Neural progenitor cell (in vitro differentiated cells): ENCODE measurements around the gene EIPR1. TPM values are rescaled to one million over a fixed set of nuclear protein-coding genes. Genes with fewer than 3 reads are reported as not detected.

Experiments used
- DNase-seq: peaks from one replicate; pipeline ENCODE4 v3.0.0-alpha.2; 2016; ENCODE audit warnings: low spot score
- H2AFZ ChIP-seq: fragments of 200-600 bp; sonication (generic); replicated peaks from 2 replicates; pipeline ENCODE4 v1.6.1; 2016; ENCODE audit warnings: antibody characterized with exemption
- H3F3A ChIP-seq: fragments of 200-600 bp; sonication (generic); 2 replicates; pipeline ENCODE4 v1.6.1; 2016; ENCODE audit warnings: antibody characterized with exemption, low read depth
- H3K27ac ChIP-seq: fragments of 200-600 bp; sonication (generic); 2 replicates; pipeline ENCODE4 v1.5.1; 2016; ENCODE audit warnings: mild to moderate bottlenecking
- H3K27me3 ChIP-seq: fragments of 200-600 bp; sonication (generic); 2 replicates; pipeline ENCODE4 v1.6.1; 2016; ENCODE audit warnings: mild to moderate bottlenecking, moderate library complexity
- H3K36me3 ChIP-seq: fragments of 200-600 bp; sonication (generic); 2 replicates; pipeline ENCODE4 v1.5.1; 2016
- H3K4me1 ChIP-seq: fragments of 200-600 bp; sonication (generic); 2 replicates; pipeline ENCODE4 v1.6.1; 2016; ENCODE audit warnings: mixed run types
- H3K4me2 ChIP-seq: fragments of 200-600 bp; sonication (generic); 2 replicates; pipeline ENCODE4 v1.6.1; 2016
- H3K4me3 ChIP-seq: fragments of 200-600 bp; sonication (generic); 2 replicates; pipeline ENCODE4 v1.5.1; 2016
- H3K79me2 ChIP-seq: fragments of 200-600 bp; sonication (generic); 2 replicates; pipeline ENCODE4 v1.6.1; 2016; ENCODE audit warnings: low read depth
- H3K9ac ChIP-seq: fragments of 200-600 bp; sonication (generic); 2 replicates; pipeline ENCODE4 v1.6.1; 2016
- H3K9me3 ChIP-seq: fragments of 200-600 bp; sonication (generic); 2 replicates; pipeline ENCODE4 v1.5.1; 2016; ENCODE audit warnings: low read depth
- H4K20me1 ChIP-seq: fragments of 200-600 bp; sonication (generic); 2 replicates; pipeline ENCODE4 v1.6.1; 2016; ENCODE audit warnings: low read depth
- H3K27ac Mint-ChIP-seq: 3 replicates; pipeline ENCODE4 v1.8.0; 2021; ENCODE audit warnings: mixed read lengths
- H3K27me3 Mint-ChIP-seq: 2 replicates; pipeline ENCODE4 v1.8.0; 2022; ENCODE audit warnings: low read depth, mild to moderate bottlenecking, inconsistent platforms, moderate library complexity, mixed read lengths; ENCODE audit not compliant: insufficient read depth
- H3K36me3 Mint-ChIP-seq: 3 replicates; pipeline ENCODE4 v1.8.0; 2021; ENCODE audit warnings: mixed read lengths
- H3K4me1 Mint-ChIP-seq: 3 replicates; pipeline ENCODE4 v1.8.0; 2021; ENCODE audit warnings: mixed read lengths
- H3K4me3 Mint-ChIP-seq: 3 replicates; pipeline ENCODE4 v1.8.0; 2021; ENCODE audit warnings: mild to moderate bottlenecking, moderate library complexity, mixed read lengths
- H3K9me3 Mint-ChIP-seq: 3 replicates; pipeline ENCODE4 v1.8.0; 2020; ENCODE audit warnings: mixed read lengths
- EZH2 ChIP-seq: fragments of 200-600 bp; sonication (generic); IDR thresholded peaks from 2 replicates; pipeline ENCODE4 v1.6.1; 2017; ENCODE audit warnings: antibody characterized with exemption, mild to moderate bottlenecking, moderate library complexity
- EZH2phosphoT487 ChIP-seq: fragments of 200-600 bp; sonication (generic); IDR thresholded peaks from 2 replicates; pipeline ENCODE4 v1.6.1; 2017; ENCODE audit warnings: antibody characterized with exemption
- total RNA-seq: library from RNA; depleted of rRNA; stranded (reverse); fragments of >200 nt; gene quantifications from 2 replicates; pipeline ENCODE4 v1.2.3, GENCODE V29; 2015; ENCODE audit warnings: low replicate concordance
- TF ChIP-seq, protein P1 (sequence below): fragments of 200-600 bp; sonication (generic); IDR thresholded peaks from 2 replicates; pipeline ENCODE4 v1.5.1; 2017; ENCODE audit warnings: antibody characterized with exemption, mild to moderate bottlenecking

EIPR1 gene
- total RNA-seq, 1 donor from 2014 or later = 57.1 TPM

DNA sequence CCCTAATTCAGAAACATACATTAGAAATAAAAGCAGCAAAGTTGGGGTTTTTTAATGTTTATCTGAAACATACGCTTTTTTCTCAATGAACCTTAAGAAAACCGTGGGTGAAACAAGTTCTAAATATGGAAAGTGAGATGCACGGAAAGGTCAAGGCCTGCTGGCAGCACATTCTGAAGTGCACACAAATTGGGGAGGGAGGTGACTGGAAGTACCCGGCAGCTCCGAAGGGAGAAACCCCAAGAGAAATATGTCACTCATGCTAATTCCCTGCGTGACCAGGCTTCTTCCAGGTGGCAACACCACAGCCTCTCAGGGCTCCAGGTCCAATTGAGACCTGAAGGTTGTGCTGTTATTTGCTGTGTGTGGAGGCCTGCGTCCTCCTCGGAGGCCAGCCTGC lies 45.5 kb downstream of the EIPR1 start:
- Histone ChIP-seq H3K9ac (no peak overlapping the region), H3K79me2 (no peaks in the 10 kb centered on the region), H4K20me1 (no peaks in the 10 kb centered on the region), H3K4me3 (no peak overlapping the region), H2AFZ (no peak overlapping the region), H3K27ac (no peak overlapping the region), H3F3A (no peaks in the 10 kb centered on the region), H3K9me3 (no peaks in the 10 kb centered on the region), H3K4me1 (no peaks in the 10 kb centered on the region), H3K36me3 (no peaks in the 10 kb centered on the region), H3K4me2 (no peak overlapping the region), H3K27me3 (no peaks in the 10 kb centered on the region)
- TF ChIP-seq EZH2phosphoT487 (no peak), EZH2 (no peak)
- TF ChIP-seq, protein P1, sequence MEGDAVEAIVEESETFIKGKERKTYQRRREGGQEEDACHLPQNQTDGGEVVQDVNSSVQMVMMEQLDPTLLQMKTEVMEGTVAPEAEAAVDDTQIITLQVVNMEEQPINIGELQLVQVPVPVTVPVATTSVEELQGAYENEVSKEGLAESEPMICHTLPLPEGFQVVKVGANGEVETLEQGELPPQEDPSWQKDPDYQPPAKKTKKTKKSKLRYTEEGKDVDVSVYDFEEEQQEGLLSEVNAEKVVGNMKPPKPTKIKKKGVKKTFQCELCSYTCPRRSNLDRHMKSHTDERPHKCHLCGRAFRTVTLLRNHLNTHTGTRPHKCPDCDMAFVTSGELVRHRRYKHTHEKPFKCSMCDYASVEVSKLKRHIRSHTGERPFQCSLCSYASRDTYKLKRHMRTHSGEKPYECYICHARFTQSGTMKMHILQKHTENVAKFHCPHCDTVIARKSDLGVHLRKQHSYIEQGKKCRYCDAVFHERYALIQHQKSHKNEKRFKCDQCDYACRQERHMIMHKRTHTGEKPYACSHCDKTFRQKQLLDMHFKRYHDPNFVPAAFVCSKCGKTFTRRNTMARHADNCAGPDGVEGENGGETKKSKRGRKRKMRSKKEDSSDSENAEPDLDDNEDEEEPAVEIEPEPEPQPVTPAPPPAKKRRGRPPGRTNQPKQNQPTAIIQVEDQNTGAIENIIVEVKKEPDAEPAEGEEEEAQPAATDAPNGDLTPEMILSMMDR = no peak
- DNase-seq = no peak
- Mint-ChIP-seq H3K36me3 (peaks cover 33% of the 10 kb centered on the region), H3K9me3 (peaks cover 3% of the 10 kb centered on the region), H3K4me1 (peaks cover 2% of the 10 kb centered on the region), H3K27ac (no peak overlapping the region), H3K27me3 (peaks cover 4% of the 10 kb centered on the region), H3K4me3 (no peak overlapping the region)

DNA sequence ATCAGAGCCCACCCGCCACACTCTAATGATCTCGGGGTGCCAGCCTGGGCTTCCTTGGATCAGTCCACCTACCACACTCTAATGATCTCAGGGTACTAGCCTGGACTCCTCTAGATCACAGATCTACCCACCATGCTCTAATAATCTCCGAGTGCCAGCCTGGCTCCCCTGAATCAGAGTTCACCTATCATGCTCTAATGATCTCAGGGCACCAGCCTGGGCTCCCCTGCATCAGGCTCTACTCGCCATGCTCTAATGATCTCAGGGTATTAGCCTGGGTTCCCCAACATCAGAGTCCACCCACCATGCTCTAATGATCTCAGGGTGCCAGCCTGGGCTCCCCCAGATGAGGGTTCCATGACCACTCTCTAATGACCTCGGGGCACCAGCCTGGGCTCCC lies 48.1 kb downstream of the EIPR1 start:
- Histone ChIP-seq H3K36me3 (no peaks in the 10 kb centered on the region), H3K9ac (no peak overlapping the region), H3K9me3 (no peaks in the 10 kb centered on the region), H3K27me3 (no peaks in the 10 kb centered on the region), H3K27ac (no peak overlapping the region), H4K20me1 (peaks cover 4% of the 10 kb centered on the region), H3K4me1 (no peaks in the 10 kb centered on the region), H3K4me2 (no peak overlapping the region), H3K79me2 (no peaks in the 10 kb centered on the region), H3F3A (no peaks in the 10 kb centered on the region), H3K4me3 (no peak overlapping the region), H2AFZ (no peak overlapping the region)
- H3K4me1 Mint-ChIP-seq = peaks cover 6% of the 10 kb centered on the region
- H3K27ac Mint-ChIP-seq = peak overlapping the region; percentile 6
- peaks cover 2% of the 10 kb centered on the region for H3K27me3 Mint-ChIP-seq
- H3K36me3 Mint-ChIP-seq = peaks cover 32% of the 10 kb centered on the region
- peaks cover 3% of the 10 kb centered on the region for H3K9me3 Mint-ChIP-seq
- no peak for DNase-seq
- no peak for TF ChIP-seq EZH2phosphoT487
- TF ChIP-seq, protein P1 = no peak
- no peak overlapping the region for H3K4me3 Mint-ChIP-seq

DNA sequence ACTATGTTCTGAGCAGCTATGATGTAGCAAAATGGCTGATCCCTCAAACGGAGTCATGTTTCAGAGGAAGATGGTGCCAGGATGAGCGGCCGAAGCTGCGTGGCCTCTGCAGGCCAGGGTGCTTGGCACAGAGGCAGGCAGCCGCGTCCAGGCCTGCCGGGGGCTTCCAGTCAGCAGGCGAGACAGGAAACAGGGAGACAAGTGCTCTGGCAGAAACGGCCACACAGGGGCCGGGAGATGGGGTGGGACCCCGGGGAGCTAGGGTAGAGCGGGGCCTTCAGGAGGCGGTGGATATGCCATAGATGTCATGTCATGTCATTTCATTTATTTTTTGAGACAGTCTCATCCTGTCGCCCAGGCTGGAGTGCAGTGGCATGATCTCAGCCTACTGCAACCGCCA lies 50.7 kb downstream of the EIPR1 start:
- Mint-ChIP-seq H3K27me3 (peaks cover 2% of the 10 kb centered on the region), H3K36me3 (peaks cover 20% of the 10 kb centered on the region)
- H3K36me3 ChIP-seq = no peaks in the 10 kb centered on the region

More for the DNA sequence above, 50.7 kb downstream of the EIPR1 start:
- H4K20me1 ChIP-seq = peaks cover 10% of the 10 kb centered on the region
- Mint-ChIP-seq H3K27ac (peak overlapping the region; percentile 82), H3K4me3 (no peak overlapping the region), H3K4me1 (peaks cover 6% of the 10 kb centered on the region), H3K9me3 (peaks cover 3% of the 10 kb centered on the region)
- H3K9me3 ChIP-seq = no peaks in the 10 kb centered on the region
- H3K4me2 ChIP-seq = no peak overlapping the region
- H3F3A ChIP-seq = no peaks in the 10 kb centered on the region
- H3K9ac ChIP-seq = no peak overlapping the region
- H3K4me3 ChIP-seq = no peak overlapping the region
- no peak for DNase-seq
- no peaks in the 10 kb centered on the region for H3K79me2 ChIP-seq
- TF ChIP-seq EZH2phosphoT487 (no peak), EZH2 (no peak)
- TF ChIP-seq, protein P1 = no peak
- H3K27ac ChIP-seq = no peak overlapping the region
- H2AFZ ChIP-seq = no peak overlapping the region
- no peaks in the 10 kb centered on the region for H3K4me1 ChIP-seq
- H3K27me3 ChIP-seq = no peaks in the 10 kb centered on the region
